B cell (primary cell): ENCODE measurements around the gene PRCC. TPM values are rescaled to one million over a fixed set of nuclear protein-coding genes. Genes with fewer than 3 reads are reported as not detected.

Experiments used
- ATAC-seq: fragments of 200-7000 bp; cut with Tn5 transposase; one replicate; pipeline ENCODE4 v1.10.0; 2021; ENCODE audit warnings: low read depth, mild to moderate bottlenecking, moderate number of reproducible peaks, moderate library complexity
- CTCF ChIA-PET: fragments of 350-600 bp; sonication (Branson Sonifier 250); formaldehyde crosslinking; loops from one replicate; lab custom pipeline; 2021; ENCODE audit warnings: antibody characterized with exemption, inconsistent platforms; lab: Charles Lee
- POLR2A ChIA-PET: fragments of 350-600 bp; sonication (Branson Sonifier 250); formaldehyde crosslinking; loops from one replicate; lab custom pipeline; 2021; ENCODE audit warnings: antibody characterized with exemption; lab: Charles Lee
- DNase-seq: peaks from one replicate; pipeline ENCODE4 v3.0.0; 2013
- H2AFZ ChIP-seq: 2 replicates; pipeline ENCODE4 v1.6.1; 2012; ENCODE audit warnings: mild to moderate bottlenecking, low read depth, low read length; ENCODE audit not compliant: insufficient read depth, poor library complexity, severe bottlenecking
- H3K27ac ChIP-seq, 2 donors: 1 replicate in 1 of 2; 2 replicates in 1 of 2; pipeline ENCODE4 v1.5.1; 2012 to 2013; ENCODE audit warnings: low read length in 2 of 2, mild to moderate bottlenecking in 2 of 2, moderate library complexity in 1 of 2
- H3K27me3 ChIP-seq, 4 experiments: fragments of 200-600 bp in 1 of 4; sonication (generic) in 1 of 4; replicated peaks in 1 of 4; 1 replicate in 2 of 4; 2 replicates in 2 of 4; pipeline versions ENCODE4 v1.6.1 to v1.7.0; 2013 to 2016; ENCODE audit warnings: low read length in 3 of 4, mild to moderate bottlenecking in 2 of 4, mixed read lengths in 1 of 4, moderate library complexity in 1 of 4; ENCODE audit not compliant: insufficient read depth in 4 of 4, control insufficient read depth in 3 of 4; ENCODE audit errors: control extremely low read depth in 1 of 4
- H3K36me3 ChIP-seq, 2 experiments: replicated peaks in 1 of 2; 1 replicate in 1 of 2; 2 replicates in 1 of 2; pipeline versions ENCODE4 v1.6.1 to v1.7.1; 2013; ENCODE audit warnings: low read length in 1 of 2; ENCODE audit not compliant: insufficient read depth in 2 of 2, control insufficient read depth in 1 of 2; ENCODE audit errors: control extremely low read depth in 1 of 2, extremely low read depth in 1 of 2
- H3K4me1 ChIP-seq, 2 donors: fragments of 200-600 bp in 1 of 2; sonication (generic) in 1 of 2; 1 replicate in 1 of 2; 2 replicates in 1 of 2; pipeline versions ENCODE4 v1.5.1 to v1.6.1; 2013 to 2017; ENCODE audit warnings: low read length in 2 of 2; ENCODE audit not compliant: control insufficient read depth in 2 of 2, insufficient read depth in 2 of 2
- H3K4me2 ChIP-seq: replicated peaks from 2 replicates; pipeline ENCODE3; 2012; ENCODE audit warnings: mild to moderate bottlenecking, low read depth, low read length; ENCODE audit not compliant: poor library complexity, severe bottlenecking
- H3K4me3 ChIP-seq, 5 experiments: fragments of 200-600 bp in 1 of 5; sonication (generic) in 1 of 5; 1 replicate in 3 of 5; 2 replicates in 2 of 5; pipeline versions ENCODE4 v1.5.1 to v1.7.0; 2011 to 2016; ENCODE audit warnings: low read length in 4 of 5, mild to moderate bottlenecking in 4 of 5, low read depth in 2 of 5, control low read depth in 1 of 5, moderate library complexity in 1 of 5; ENCODE audit not compliant: insufficient read depth in 1 of 5; ENCODE audit errors: control extremely low read depth in 1 of 5, extremely low read depth in 1 of 5
- H3K79me2 ChIP-seq: fragments of 200-600 bp; sonication (generic); one replicate; pipeline ENCODE4 v1.6.0; 2016; ENCODE audit warnings: low read length; ENCODE audit not compliant: control insufficient read depth, insufficient read depth
- H3K9ac ChIP-seq: fragments of 200-600 bp; sonication (generic); 2 replicates; pipeline ENCODE4 v1.6.1; 2017; ENCODE audit warnings: mild to moderate bottlenecking, low read length, moderate library complexity
- H3K9me3 ChIP-seq, 3 donors: one replicate each; pipeline versions ENCODE4 v1.6.1 to v1.7.1; 2013; ENCODE audit warnings: low read length in 2 of 3; ENCODE audit not compliant: control insufficient read depth in 2 of 3, insufficient read depth in 1 of 3; ENCODE audit errors: control extremely low read depth in 1 of 3
- H4K20me1 ChIP-seq: 2 replicates; pipeline ENCODE4 v1.6.0; 2012; ENCODE audit warnings: mild to moderate bottlenecking, low read length; ENCODE audit not compliant: insufficient read depth, control insufficient read depth, poor library complexity, severe bottlenecking
- H3K27ac Mint-ChIP-seq: one replicate; pipeline ENCODE4 v1.8.0; 2021; ENCODE audit warnings: mixed read lengths
- H3K27me3 Mint-ChIP-seq: one replicate; pipeline ENCODE4 v1.8.0; 2021; ENCODE audit warnings: mixed read lengths
- H3K4me1 Mint-ChIP-seq: one replicate; pipeline ENCODE4 v1.8.0; 2021; ENCODE audit warnings: mixed read lengths
- H3K4me3 Mint-ChIP-seq: one replicate; pipeline ENCODE4 v1.8.0; 2021; ENCODE audit warnings: mixed read lengths
- H3K9me3 Mint-ChIP-seq: one replicate; pipeline ENCODE4 v1.8.0; 2022; ENCODE audit warnings: mixed read lengths; ENCODE audit not compliant: insufficient read depth
- EZH2 ChIP-seq: IDR thresholded peaks from 2 replicates; pipeline ENCODE4 v1.6.1; 2012; ENCODE audit warnings: borderline replicate concordance, low read depth, mild to moderate bottlenecking, moderate library complexity, low read length; ENCODE audit not compliant: insufficient read depth, poor library complexity, severe bottlenecking
- WGBS: methylation state at CpG from one replicate; pipeline ENCODE4 v1.1.5; 2013; ENCODE audit warnings: missing lambda C conversion rate; ENCODE audit not compliant: insufficient coverage; 5-methylcytosine and 5-hydroxymethylcytosine counted together
- intact Hi-C: fragments of 100-400 bp; cut with micrococcal nuclease; formaldehyde crosslinking; loops from one replicate; pipeline ENCODE4 v1.10.0; 2022
- polyA plus RNA-seq: library from polyadenylated mRNA; depleted of rRNA; stranded (reverse); fragments of >200 nt; gene quantifications from 2 replicates; pipeline ENCODE4 v1.2.3, GENCODE V29; 2012
- total RNA-seq, 2 donors: library from RNA; stranded (reverse); fragments of 120-200 nt in 1 of 2; gene quantifications; 1 replicate in 1 of 2; 2 replicates in 1 of 2; pipeline versions ENCODE4 v1.2.3 to v1.2.4, GENCODE V29; 2013 to 2022
- TF ChIP-seq, protein P1 (sequence below): fragments of 200-600 bp; IDR thresholded peaks from one replicate; pipeline ENCODE4 v1.8.0; 2022; ENCODE audit warnings: antibody characterized with exemption, mild to moderate bottlenecking

PRCC gene
- total and polyA plus RNA-seq, 2 donors (not counting 1 experiment from before 2014, with no cell fraction given) = 55.7 to 83.4 TPM

DNA sequence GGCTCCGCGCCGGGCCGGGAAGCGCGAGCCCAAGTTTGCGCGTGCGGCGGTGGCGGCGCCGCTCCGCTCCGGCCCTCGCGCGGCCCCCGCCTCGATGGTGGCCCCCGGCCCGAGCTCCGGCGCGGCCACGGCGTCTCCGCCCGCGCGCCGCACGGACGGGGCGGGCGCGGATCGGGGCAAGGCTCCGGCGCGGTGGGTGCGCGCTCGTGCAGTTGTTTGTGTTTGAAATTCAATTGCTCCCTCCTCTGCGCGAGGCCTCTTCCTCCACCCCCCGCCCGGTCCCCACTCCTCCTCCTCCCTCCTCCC lies 15.9 kb upstream of the PRCC start, which contains the start of gene HDGF:
TSS of gene HDGF (minus strand) at position 225 of the 306 bp plus-strand sequence. CDS start 246 bp downstream, outside the sequence.
- Mint-ChIP-seq H3K4me1 (peaks cover 68% of the 10 kb centered on the region), H3K27ac (peak within 1 kb of the TSS; percentile 94), H3K27me3 (no peaks in the 10 kb centered on the region), H3K4me3 (peak within 1 kb of the TSS; percentile 93), H3K9me3 (no peaks in the 10 kb centered on the region)
- WGBS = under 1% methylated on average over 47 of the region's 48 CpGs
- Histone ChIP-seq H3K27me3 (no peaks in the 10 kb centered on the region), H3K9ac (peak within 1 kb of the TSS; percentile 78), H4K20me1 (peaks cover 16% of the 10 kb centered on the region), H3K4me2 (peak within 1 kb of the TSS; percentile 78), H3K4me1 (peaks cover 49 to 68% of the 10 kb centered on the region in 2 donors), H3K79me2 (peaks cover 59% of the 10 kb centered on the region), H3K4me3 (peak within 1 kb of the TSS; percentile 72 to 95 (median 86)), H3K36me3 (no peaks in the 10 kb centered on the region), H2AFZ (peak within 1 kb of the TSS; percentile 82), H3K27ac (peak within 1 kb of the TSS; percentile 58 to 82), H3K9me3 (no peaks in the 10 kb centered on the region)
- CTCF ChIA-PET = interaction anchor here (1.2 to 3.2 kb wide), 6 partner anchors 15 to 63 kb away, joined by 3 to 24 read pairs (median 7); partner anchors contain the start of genes ISG20L2, METTL25B and PRCC
- ATAC-seq (no peak), DNase-seq (no peak)
- POLR2A ChIA-PET = interaction anchor here (0.6 to 2.6 kb wide), 10 partner anchors 9 to 539 kb away, joined by 3 to 29 read pairs (median 5); partner anchors contain the start of genes GLMP, ISG20L2, METTL25B and MRPL24
- TF ChIP-seq, protein P1, sequence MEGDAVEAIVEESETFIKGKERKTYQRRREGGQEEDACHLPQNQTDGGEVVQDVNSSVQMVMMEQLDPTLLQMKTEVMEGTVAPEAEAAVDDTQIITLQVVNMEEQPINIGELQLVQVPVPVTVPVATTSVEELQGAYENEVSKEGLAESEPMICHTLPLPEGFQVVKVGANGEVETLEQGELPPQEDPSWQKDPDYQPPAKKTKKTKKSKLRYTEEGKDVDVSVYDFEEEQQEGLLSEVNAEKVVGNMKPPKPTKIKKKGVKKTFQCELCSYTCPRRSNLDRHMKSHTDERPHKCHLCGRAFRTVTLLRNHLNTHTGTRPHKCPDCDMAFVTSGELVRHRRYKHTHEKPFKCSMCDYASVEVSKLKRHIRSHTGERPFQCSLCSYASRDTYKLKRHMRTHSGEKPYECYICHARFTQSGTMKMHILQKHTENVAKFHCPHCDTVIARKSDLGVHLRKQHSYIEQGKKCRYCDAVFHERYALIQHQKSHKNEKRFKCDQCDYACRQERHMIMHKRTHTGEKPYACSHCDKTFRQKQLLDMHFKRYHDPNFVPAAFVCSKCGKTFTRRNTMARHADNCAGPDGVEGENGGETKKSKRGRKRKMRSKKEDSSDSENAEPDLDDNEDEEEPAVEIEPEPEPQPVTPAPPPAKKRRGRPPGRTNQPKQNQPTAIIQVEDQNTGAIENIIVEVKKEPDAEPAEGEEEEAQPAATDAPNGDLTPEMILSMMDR = peak; percentile 6
- TF ChIP-seq EZH2 = no peak
- intact Hi-C loops = loop anchor here (1.0 to 5.0 kb wide), 4 partner anchors 10 to 414 kb away; partner anchors contain the start of genes CCT3, ISG20L2, METTL25B and MRPL24
